Sigmoid colon (tissue), 7 donors: ENCODE measurements around the gene FXYD1. TPM values are rescaled to one million over a fixed set of nuclear protein-coding genes. Genes with fewer than 3 reads are reported as not detected.

ENCODE experiments used
- DNase-seq: peaks from one replicate; pipeline ENCODE4 v3.0.0-alpha.2; 2019
- H3K27ac ChIP-seq, 4 donors: fragments of 200-600 bp; sonication (generic); one replicate each; pipeline ENCODE4 v1.5.1; 2016 to 2019; ENCODE audit warnings: mild to moderate bottlenecking in 1 of 4
- H3K27me3 ChIP-seq, 3 donors: fragments of 200-600 bp; sonication (generic); one replicate each; pipeline ENCODE4 v1.5.1; 2019; ENCODE audit warnings: mild to moderate bottlenecking in 1 of 3
- H3K36me3 ChIP-seq, 4 donors: fragments of 200-600 bp; sonication (generic); one replicate each; pipeline ENCODE4 v1.5.1; 2016 to 2019
- H3K4me1 ChIP-seq, 4 donors: fragments of 200-600 bp; sonication (generic); one replicate each; pipeline ENCODE4 v1.5.1; 2017 to 2019
- H3K4me3 ChIP-seq, 4 donors: fragments of 200-600 bp; sonication (generic); one replicate each; pipeline ENCODE4 v1.5.1; 2017 to 2019; ENCODE audit warnings: mild to moderate bottlenecking in 2 of 4, moderate library complexity in 1 of 4
- H3K9me3 ChIP-seq, 4 donors: fragments of 200-600 bp in 3 of 4; sonication (generic) in 3 of 4; one replicate each; pipeline versions ENCODE4 v1.5.1 to v1.6.1; 2013 to 2019
- CTCF ChIP-seq, 4 experiments: fragments of 450-650 bp in 3 of 4; fragments of 200-600 bp in 1 of 4; IDR thresholded peaks; one replicate each; pipeline ENCODE4 v1.5.1; 2016 to 2019; ENCODE audit warnings: antibody characterized with exemption in 4 of 4, mild to moderate bottlenecking in 3 of 4, moderate library complexity in 2 of 4
- EP300 ChIP-seq, 4 donors: sonication (generic); formaldehyde crosslinking; IDR thresholded peaks; one replicate each; pipeline ENCODE4 v1.6.1; 2017; ENCODE audit warnings: antibody characterized with exemption in 4 of 4
- POLR2A ChIP-seq, 2 donors: fragments of 450-650 bp; IDR thresholded peaks; one replicate each; pipeline ENCODE4 v1.6.1; 2016; ENCODE audit warnings: antibody characterized with exemption in 2 of 2, mild to moderate bottlenecking in 2 of 2, moderate library complexity in 2 of 2
- POLR2AphosphoS5 ChIP-seq, 4 donors: sonication (generic); formaldehyde crosslinking; IDR thresholded peaks; one replicate each; pipeline ENCODE4 v1.6.1; 2017; ENCODE audit warnings: antibody characterized with exemption in 4 of 4
- WGBS, 2 donors: extraction: QIAGEN DNeasy Blood & Tissue Kit; methylation state at CpG; one replicate each; pipeline ENCODE4 v1.1.7; 2013; 5-methylcytosine and 5-hydroxymethylcytosine counted together
- intact Hi-C: fragments of 100-400 bp; cut with DNase I; formaldehyde crosslinking; loops from one replicate; pipeline ENCODE4 v1.15.1; 2023
- polyA plus RNA-seq, 3 donors: library from polyadenylated mRNA; stranded (reverse); fragments of 200-250 nt; gene quantifications; one replicate each; pipeline ENCODE4 v1.2.3, GENCODE V29; 2013
- total RNA-seq, 4 donors: library from RNA; depleted of rRNA; stranded (reverse); fragments of >200 nt; gene quantifications; one replicate each; pipeline ENCODE4 v1.1.0, GENCODE V29; 2016
- donor health status: healthy with polysubstance abuse.
- donor health status: Bipolar disorder and iron deficiency.
- donor health status: healthy.

Gene FXYD1
- total and polyA plus RNA-seq, 7 donors: 6.0 to 107 (median 43.6) TPM

- H3K4me3 ChIP-seq: peak overlapping the region in 2 of 4 donors; percentile 52 to 56
Measured at GRCh38 chr19:35155981-35156672, 17.5 kb downstream of the FXYD1 start.

GRCh38 chr19:35156673-35157014 is 18.0 kb downstream of the FXYD1 start:
- H3K4me1 ChIP-seq: peaks cover 0 to 25% (median 16%) of the 10 kb centered on the region in 4 donors
- TF ChIP-seq EP300 (IDR thresholded peaks at IDR 0.05) (no peak), CTCF (IDR thresholded peaks at IDR 0.05) (no peak), POLR2A (IDR thresholded peaks at IDR 0.05) (no peak), POLR2AphosphoS5 (IDR thresholded peaks at IDR 0.05) (no peak)
- no peak for DNase-seq
- H3K27ac ChIP-seq: no peak overlapping the region
- no peak overlapping the region for H3K4me3 ChIP-seq
- WGBS, 2 donors: 77 to 93% methylated on average over 7 of the region's 7 CpGs
- H3K36me3 ChIP-seq: peaks cover 0 to 11% (median 0%) of the 10 kb centered on the region in 4 donors
- H3K27me3 ChIP-seq: peaks cover 16 to 59% (median 31%) of the 10 kb centered on the region in 3 donors
- intact Hi-C loops: no loop called here
- no peaks in the 10 kb centered on the region for H3K9me3 ChIP-seq

More at GRCh38 chr19:35155981-35156672, 17.5 kb downstream of the FXYD1 start:
- intact Hi-C loops: no loop called here
- no peak for DNase-seq
- WGBS, 2 donors: 78 to 88% methylated on average over 6 of the region's 6 CpGs
- peaks cover 0 to 6% (median 0%) of the 10 kb centered on the region in 4 donors for H3K36me3 ChIP-seq
- no peak for TF ChIP-seq EP300 (IDR thresholded peaks at IDR 0.05)
- TF ChIP-seq POLR2A (IDR thresholded peaks at IDR 0.05): no peak
- peaks cover 0 to 25% (median 16%) of the 10 kb centered on the region in 4 donors for H3K4me1 ChIP-seq
- H3K27ac ChIP-seq: no peak overlapping the region
- H3K27me3 ChIP-seq: peaks cover 16 to 64% (median 36%) of the 10 kb centered on the region in 3 donors
- no peaks in the 10 kb centered on the region for H3K9me3 ChIP-seq

GRCh38 chr19:35157431-35157830 is 18.8 kb downstream of the FXYD1 start:
- TF ChIP-seq POLR2AphosphoS5 (IDR thresholded peaks at IDR 0.05) (no peak), EP300 (IDR thresholded peaks at IDR 0.05) (no peak), CTCF (IDR thresholded peaks at IDR 0.05) (no peak), POLR2A (IDR thresholded peaks at IDR 0.05) (no peak)
- Histone ChIP-seq H3K27ac (no peak overlapping the region), H3K36me3 (peaks cover 0 to 17% (median 0%) of the 10 kb centered on the region in 4 donors), H3K27me3 (peaks cover 16 to 55% (median 28%) of the 10 kb centered on the region in 3 donors), H3K9me3 (peaks cover 0 to 3% (median 0%) of the 10 kb centered on the region in 4 donors), H3K4me3 (no peak overlapping the region), H3K4me1 (peaks cover 0 to 25% (median 16%) of the 10 kb centered on the region in 4 donors)
- 93 to 97% methylated on average over 4 of the region's 4 CpGs for WGBS, 2 donors
- intact Hi-C loops: no loop called here
- DNase-seq: no peak

- intact Hi-C loops: no loop called here
- Histone ChIP-seq H3K4me3 (no peak overlapping the region), H3K36me3 (peaks cover 0 to 27% (median 4%) of the 10 kb centered on the region in 4 donors), H3K4me1 (peaks cover 0 to 8% (median 4%) of the 10 kb centered on the region in 4 donors), H3K27me3 (peaks cover 9 to 34% (median 15%) of the 10 kb centered on the region in 3 donors), H3K9me3 (peaks cover 0 to 3% (median 3%) of the 10 kb centered on the region in 4 donors), H3K27ac (no peak overlapping the region)
- no peak for TF ChIP-seq POLR2AphosphoS5 (IDR thresholded peaks at IDR 0.05)
- no peak for TF ChIP-seq CTCF (IDR thresholded peaks at IDR 0.05)
- TF ChIP-seq POLR2A (IDR thresholded peaks at IDR 0.05): no peak
- TF ChIP-seq EP300 (IDR thresholded peaks at IDR 0.05): no peak
- 71 to 88% methylated on average over 8 of the region's 8 CpGs for WGBS, 2 donors
- DNase-seq: no peak
Measured at GRCh38 chr19:35159606-35160005, 21.0 kb downstream of the FXYD1 start.

- H3K36me3 ChIP-seq: peaks cover 0 to 31% (median 6%) of the 10 kb centered on the region in 4 donors
- no peaks in the 10 kb centered on the region for H3K4me1 ChIP-seq
- H3K9me3 ChIP-seq: peaks cover 3 to 6% (median 6%) of the 10 kb centered on the region in 4 donors
- intact Hi-C loops: no loop called here
- peaks cover 5 to 22% (median 6%) of the 10 kb centered on the region in 3 donors for H3K27me3 ChIP-seq
- no peak overlapping the region for H3K4me3 ChIP-seq
- no peak for DNase-seq
- no peak overlapping the region for H3K27ac ChIP-seq
- WGBS, 2 donors: 85 to 88% methylated on average over 9 of the region's 9 CpGs
- TF ChIP-seq CTCF (IDR thresholded peaks at IDR 0.05) (no peak), EP300 (IDR thresholded peaks at IDR 0.05) (no peak), POLR2A (IDR thresholded peaks at IDR 0.05) (no peak), POLR2AphosphoS5 (IDR thresholded peaks at IDR 0.05) (no peak)
Measured at GRCh38 chr19:35160629-35161433, 22.2 kb downstream of the FXYD1 start.
